ENCODE data around the gene STUM. TPM values are rescaled to one million over a fixed set of nuclear protein-coding genes. Genes with fewer than 3 reads are reported as not detected.
"Not testable (repeated sequence)": the region's sequence is repeated elsewhere in the genome, so short reads cannot be mapped to it uniquely, and the experiment has no call there.

Gene STUM, protein sequence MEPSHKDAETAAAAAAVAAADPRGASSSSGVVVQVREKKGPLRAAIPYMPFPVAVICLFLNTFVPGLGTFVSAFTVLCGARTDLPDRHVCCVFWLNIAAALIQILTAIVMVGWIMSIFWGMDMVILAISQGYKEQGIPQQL
- 1.8 TPM for total RNA-seq
- long read RNA-seq, partial matches to known transcripts, result 0 of 3 reads
- long read RNA-seq, other reads (novel, unspliced or antisense), result 3 of 3 reads

GRCh38 chr1:226548256-226549093 lies at the start of gene STUM:
Gene STUM, plus strand, starts transcription at chr1:226548764. Its CDS starts 141 bp downstream, at chr1:226548905.
- peak; percentile 86 for DNase-seq (ENCODE audit: low spot score)

GRCh38 chr1:226499699-226500098 lies 48.9 kb upstream of the STUM start:
- not testable (repeated sequence) for DNase-seq (ENCODE audit: low spot score)

DNA sequence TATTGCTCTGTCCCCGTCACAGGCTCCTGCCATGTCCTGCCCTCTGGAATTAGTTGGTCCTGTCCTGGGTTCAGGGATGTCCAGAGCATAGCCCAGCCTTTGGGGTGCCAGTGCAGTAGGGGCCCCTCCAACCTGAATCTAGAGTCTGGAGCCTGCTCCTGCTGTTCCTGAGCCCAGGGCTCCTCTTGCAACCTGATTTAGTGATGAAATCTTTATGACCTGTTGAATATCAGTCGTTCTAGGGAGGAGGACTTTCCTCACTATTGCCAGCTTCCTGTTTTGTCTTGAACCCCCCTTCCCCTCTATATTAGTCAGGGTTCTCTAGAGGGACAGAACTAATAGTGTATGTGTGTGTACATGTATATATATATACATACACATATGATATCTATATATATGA lies 42.5 kb upstream of the STUM start:
- DNase-seq (ENCODE audit: low spot score), result no peak

GRCh38 chr1:226506921-226507320 lies 41.6 kb upstream of the STUM start:
- no peak for DNase-seq (ENCODE audit: low spot score)

DNA sequence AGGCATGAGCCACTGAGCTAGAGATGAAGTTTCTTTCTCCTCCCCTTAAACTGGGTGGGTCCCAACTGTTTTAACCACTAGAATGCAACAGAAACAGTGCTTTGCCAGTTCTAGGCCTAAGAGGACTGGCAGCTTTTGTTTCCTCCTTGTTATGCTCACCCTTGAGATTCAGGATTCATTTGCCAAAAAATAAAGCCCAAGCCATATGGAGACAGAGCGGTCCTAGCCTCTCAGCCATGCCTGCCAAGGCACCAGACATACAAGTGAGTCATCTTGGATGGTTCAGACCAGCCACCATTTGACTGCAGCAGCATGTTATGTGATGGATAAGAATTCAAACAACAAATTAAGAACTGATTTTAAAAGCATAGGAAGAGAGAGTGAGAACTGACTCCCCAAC lies 38.1 kb upstream of the STUM start:
- no peak for DNase-seq (ENCODE audit: low spot score)

DNA sequence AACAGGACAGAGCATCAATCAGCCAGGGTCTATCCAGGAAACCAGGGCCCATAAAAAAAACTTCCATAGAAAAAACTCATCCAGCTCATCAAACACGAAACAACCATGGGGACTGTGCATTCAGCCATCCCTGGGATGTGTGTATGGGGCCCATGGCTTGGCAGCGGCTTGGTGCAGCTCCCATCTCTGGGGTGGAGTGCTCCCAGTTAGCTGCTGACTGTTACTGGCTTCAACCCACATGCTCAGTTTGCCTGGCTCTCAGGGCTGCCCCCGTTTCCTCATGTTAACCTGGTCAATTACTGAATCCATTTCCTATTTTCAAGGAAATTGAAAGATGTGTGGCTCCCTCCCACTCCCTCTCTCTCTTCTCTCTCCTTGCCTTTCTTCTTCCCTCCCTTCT lies 37.3 kb upstream of the STUM start:
- no peak for DNase-seq (ENCODE audit: low spot score)

DNA sequence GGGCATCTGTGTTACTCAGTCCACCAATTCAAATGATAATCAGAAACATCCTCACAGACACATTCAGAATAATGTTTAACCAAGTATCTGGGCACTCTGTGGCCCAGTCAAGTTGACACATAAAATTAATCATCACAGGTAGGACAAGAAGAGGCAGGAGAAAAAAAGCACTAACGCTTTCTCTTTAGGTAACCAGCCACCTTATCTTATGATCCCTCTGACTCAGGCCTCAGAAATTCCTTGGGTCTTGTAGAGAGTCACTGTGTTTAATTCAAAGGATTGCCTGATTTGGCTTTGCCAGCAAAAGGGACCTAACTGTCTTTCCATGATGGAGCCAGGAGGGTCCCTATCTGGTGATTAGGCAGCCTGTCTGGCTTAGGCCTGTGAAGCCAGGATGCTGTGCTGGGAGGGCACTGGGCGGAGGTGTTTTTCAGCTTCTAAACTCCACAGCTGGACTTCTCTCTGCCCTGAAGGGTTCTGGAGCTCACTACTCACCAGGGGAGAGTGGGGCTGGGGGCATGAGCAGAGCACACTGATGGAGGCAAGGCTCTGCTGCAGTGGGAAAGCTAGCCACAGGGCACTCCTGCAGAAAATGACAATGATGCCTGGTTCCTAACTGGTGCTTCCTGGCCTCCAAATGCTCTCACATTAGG lies 36.4 kb upstream of the STUM start:
- DNase-seq (ENCODE audit: low spot score), result no peak

- DNase-seq (ENCODE audit: low spot score), result no peak
These were observed 30.2 kb upstream of the STUM start for GRCh38 chr1:226518375-226518774.

DNA sequence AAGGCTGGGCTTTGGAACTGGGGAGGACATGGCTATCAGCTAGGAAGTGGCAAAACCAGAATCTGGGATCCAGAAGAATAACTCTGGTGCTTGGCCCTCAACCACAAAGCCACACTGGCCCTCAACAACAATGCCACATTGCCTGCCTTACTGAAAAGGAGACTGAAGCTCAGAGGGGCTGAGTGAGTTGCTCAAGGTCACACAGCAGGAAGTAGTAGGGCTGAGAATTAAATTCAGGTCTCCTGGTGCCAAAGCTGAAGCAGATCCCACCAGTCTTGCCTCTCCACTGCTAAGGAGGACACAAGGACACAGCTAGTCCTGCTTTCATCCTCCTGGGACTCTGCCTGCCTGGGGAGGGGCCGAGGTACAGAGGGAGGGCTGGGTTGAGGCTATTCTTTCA lies 29.4 kb upstream of the STUM start:
- no peak for DNase-seq (ENCODE audit: low spot score)

- DNase-seq (ENCODE audit: low spot score), result no peak
These were observed 28.6 kb upstream of the STUM start for GRCh38 chr1:226519716-226520598.

DNA sequence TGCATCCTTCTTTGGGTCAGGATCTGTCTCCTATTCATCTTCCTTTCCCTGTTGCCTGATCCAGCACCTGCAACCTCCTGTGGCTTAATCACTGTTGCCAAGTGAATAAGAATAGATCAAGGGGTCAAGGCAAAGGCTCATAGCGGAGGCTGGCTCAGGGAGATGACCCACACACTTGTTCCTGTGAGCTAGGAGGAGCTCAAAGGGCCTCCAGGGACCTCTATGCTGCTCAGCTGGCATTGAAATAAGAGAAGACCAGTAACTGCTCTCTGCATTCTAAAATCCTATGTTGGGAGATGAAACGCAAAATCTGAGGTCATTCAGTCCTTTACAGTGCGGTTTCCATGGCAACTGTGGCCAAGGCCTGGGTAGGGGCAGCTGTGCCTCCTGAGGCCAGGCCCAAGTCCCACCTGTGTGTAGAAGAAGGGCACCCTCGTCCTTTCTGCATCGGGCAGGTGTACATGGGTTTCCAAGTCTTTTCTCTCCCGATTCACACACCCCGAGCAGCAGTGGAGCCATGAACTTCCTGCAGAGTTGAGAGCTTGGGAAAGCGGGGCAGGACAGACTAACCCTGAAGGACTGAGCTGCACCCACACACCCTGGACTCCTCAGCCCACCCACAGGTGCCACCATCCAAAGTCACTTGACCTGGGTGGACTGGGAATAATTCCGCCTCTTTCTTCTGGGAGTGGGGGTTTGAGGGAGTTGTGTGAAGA lies 27.8 kb upstream of the STUM start:
- DNase-seq (ENCODE audit: low spot score), result no peak

GRCh38 chr1:226523646-226524406 lies 24.7 kb upstream of the STUM start:
- no peak for DNase-seq (ENCODE audit: low spot score)

GRCh38 chr1:226524547-226524946 lies 24.0 kb upstream of the STUM start:
- no peak for DNase-seq (ENCODE audit: low spot score)

DNA sequence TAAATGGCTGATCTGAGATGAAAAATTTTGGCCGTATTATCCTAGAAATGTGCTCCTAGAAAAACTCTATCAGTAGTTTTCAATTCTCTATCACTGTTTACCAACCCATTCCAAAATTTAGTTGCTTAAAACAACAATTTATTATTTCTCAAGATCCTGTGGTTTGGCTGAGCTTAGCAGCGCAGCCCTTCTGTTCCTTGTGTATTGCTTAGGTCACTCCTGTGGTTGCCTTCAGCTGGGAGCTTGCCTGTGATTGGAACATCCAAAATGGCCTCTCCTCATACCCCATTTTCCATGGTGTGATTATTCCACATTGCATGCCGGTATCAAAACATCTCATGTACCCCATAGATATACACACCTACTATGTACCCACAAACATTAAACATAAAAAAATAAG lies 22.8 kb upstream of the STUM start:
- DNase-seq (ENCODE audit: low spot score), result no peak

- peak; percentile 80 for DNase-seq (ENCODE audit: low spot score)
These were observed 21.6 kb upstream of the STUM start for GRCh38 chr1:226526801-226527595.

DNA sequence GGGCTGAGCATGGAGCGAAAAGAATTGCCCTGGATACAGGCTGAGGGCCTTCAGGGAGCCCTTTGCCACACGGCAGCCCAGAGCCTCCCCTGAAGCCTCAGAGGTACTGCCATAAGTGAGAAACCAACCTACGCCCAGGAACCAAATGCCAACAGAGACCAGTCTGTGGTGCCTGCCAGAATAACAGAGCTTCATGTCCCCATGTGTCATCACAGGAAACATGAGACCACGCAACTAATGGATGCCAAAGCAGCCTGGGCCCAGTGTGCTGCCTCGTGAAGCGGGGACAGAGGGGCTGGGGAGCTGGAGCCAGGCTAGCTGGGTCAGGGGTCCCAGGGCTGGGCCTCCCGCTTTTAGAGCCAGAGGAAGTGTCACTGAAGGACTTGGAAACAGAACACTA lies 18.7 kb upstream of the STUM start:
- DNase-seq (ENCODE audit: low spot score), result no peak

GRCh38 chr1:226530591-226530990 lies 18.0 kb upstream of the STUM start:
- no peak for DNase-seq (ENCODE audit: low spot score)

DNA sequence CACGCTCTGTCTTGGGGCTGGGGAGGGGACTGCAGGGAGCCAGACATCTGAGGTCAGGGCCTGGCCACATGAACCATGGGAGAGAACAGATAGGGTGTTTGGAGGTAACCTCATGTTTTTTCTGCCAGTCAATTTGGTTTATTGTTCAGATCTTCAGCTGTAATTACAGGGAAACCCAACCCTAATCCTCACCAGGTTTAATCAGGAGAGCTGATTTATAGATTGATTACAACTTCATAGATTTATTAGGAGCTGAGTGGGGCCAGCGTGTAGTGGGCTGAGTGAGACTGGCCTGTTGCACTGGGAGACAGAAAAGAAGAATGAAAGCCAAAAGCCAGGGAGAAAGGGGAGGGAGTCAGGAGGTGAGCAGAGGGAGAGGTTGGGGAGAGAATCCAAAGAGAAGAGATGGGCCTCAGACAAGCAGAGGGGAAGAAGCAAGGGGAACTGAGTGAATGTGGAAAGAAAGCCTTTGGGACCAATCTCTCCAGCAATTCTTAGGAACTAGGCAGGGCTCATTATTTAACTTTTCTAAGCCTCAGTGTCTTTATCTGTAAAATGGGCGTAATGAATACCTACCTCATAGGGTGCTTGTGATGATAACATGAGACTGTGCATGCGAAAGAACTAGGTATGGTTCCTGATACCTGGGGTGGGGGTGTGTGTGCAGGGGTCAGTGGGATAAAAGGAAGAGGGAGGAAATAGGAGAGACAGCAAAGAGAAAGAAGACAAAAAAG lies 17.0 kb upstream of the STUM start:
- DNase-seq (ENCODE audit: low spot score), result no peak

Data from mesenteric fat pad (tissue), 1 donor.